Measurements from ENCODE around the gene RHOJ. TPM values are rescaled to one million over a fixed set of nuclear protein-coding genes. Genes with fewer than 3 reads are reported as not detected.

The RHOJ gene
- total and polyA plus RNA-seq, 2 of the 8 experiments (the other 6 are each of a cell fraction or from before 2014, with no cell fraction given), result 0.11 TPM; not detected in 1

Other genes with a start within 250 kb of the RHOJ start
- gene KCNH5, start 159.0 kb upstream of the RHOJ start, total RNA-seq (2021; fragmentation: NEBNext Ultra II Directional; extraction: Animal tissue kit (Norgen Biotek cat#: 25700)), result 0.50 and 0.55 TPM in 2 replicates
- gene KCNH5, start 159.0 kb upstream of the RHOJ start, polyA plus RNA-seq (2011; rRNA removed), result 0.16 and 0.24 TPM in 2 replicates
- gene GPHB5, start 114.5 kb downstream of the RHOJ start, total RNA-seq (2021; fragmentation: NEBNext Ultra II Directional; extraction: Animal tissue kit (Norgen Biotek cat#: 25700)), result not detected in 2 replicates
- not detected in 2 replicates for gene GPHB5, start 114.5 kb downstream of the RHOJ start, polyA plus RNA-seq (2011; rRNA removed)

All from H1 (cell line).